Spinal cord (tissue), 10 donors: ENCODE results near the gene CKS2. TPM values are rescaled to one million over a fixed set of nuclear protein-coding genes. Genes with fewer than 3 reads are reported as not detected.
A peak's percentile ranks its signal among the peaks of the same experiment; 100 is the strongest.
"Not testable (repeated sequence)": the region's sequence is repeated elsewhere in the genome, so short reads cannot be mapped to it uniquely, and the experiment has no call there.

Experiments used
- DNase-seq, 6 donors: peaks; one replicate each; pipeline versions ENCODE4 v3.0.0 to v3.0.0-alpha.2; 2013 to 2015; ENCODE audit warnings: low spot score in 6 of 6, low read depth in 4 of 6
- H3K27ac ChIP-seq: one replicate; pipeline ENCODE4 v1.5.1; 2013; ENCODE audit warnings: low read depth, low read length, control low read depth
- H3K27me3 ChIP-seq: one replicate; pipeline ENCODE4 v1.6.1; 2013; ENCODE audit warnings: low read length; ENCODE audit not compliant: control insufficient read depth, insufficient read depth
- H3K36me3 ChIP-seq: one replicate; pipeline ENCODE4 v1.6.1; 2013; ENCODE audit warnings: low read length; ENCODE audit not compliant: control insufficient read depth, insufficient read depth
- H3K4me1 ChIP-seq: one replicate; pipeline ENCODE4 v1.6.1; 2013; ENCODE audit warnings: low read length; ENCODE audit not compliant: control insufficient read depth, insufficient read depth
- H3K4me3 ChIP-seq: one replicate; pipeline ENCODE4 v1.5.1; 2013; ENCODE audit warnings: low read depth, low read length, control low read depth
- H3K9me3 ChIP-seq: one replicate; pipeline ENCODE4 v1.6.1; 2013; ENCODE audit warnings: low read length; ENCODE audit not compliant: control insufficient read depth, insufficient read depth
- WGBS: methylation state at CpG from one replicate; pipeline ENCODE4 v1.1.5; 2013; ENCODE audit warnings: missing lambda C conversion rate; ENCODE audit not compliant: insufficient coverage; 5-methylcytosine and 5-hydroxymethylcytosine counted together
- polyA plus RNA-seq, 2 donors: library from polyadenylated mRNA; unstranded; fragments of 120-200 nt; gene quantifications; one replicate each; pipeline ENCODE4 v1.2.1, GENCODE V29; 2013; ENCODE audit not compliant: insufficient read length in 2 of 2
- total RNA-seq, 2 donors: library from RNA; depleted of rRNA in 1 of 2; stranded (reverse); fragments of 120-200 nt in 1 of 2; fragments of >200 nt in 1 of 2; gene quantifications; one replicate each; pipeline versions ENCODE4 v1.2.3 to v1.2.4, GENCODE V29; 2013 to 2014
- donor health status: healthy.

CKS2 gene
- total and polyA plus RNA-seq, 4 donors, result 37.1 to 47.7 (median 44.8) TPM

DNA sequence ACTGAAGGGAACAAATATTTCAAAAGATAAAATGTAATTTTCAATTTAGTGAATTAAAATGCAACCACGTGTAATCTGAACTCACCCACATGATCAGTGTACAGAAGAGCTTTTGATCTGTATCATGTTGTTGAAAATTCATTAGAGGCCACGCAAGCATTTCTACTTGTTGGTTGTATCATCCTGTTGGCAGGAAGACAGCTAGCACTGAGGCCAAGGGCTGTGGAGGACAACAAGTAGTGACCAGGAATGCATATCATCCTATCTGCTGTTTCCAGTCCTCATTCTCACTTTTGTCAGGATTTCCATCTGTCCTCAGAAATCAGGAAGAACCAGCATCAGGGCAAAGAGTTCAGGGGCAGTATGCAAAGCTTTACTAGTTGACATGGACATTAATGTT, 29.9 kb upstream of the CKS2 start:
- no CpG with 5 or more reads among the region's 2 CpGs for WGBS
- no peak overlapping the region for H3K27ac ChIP-seq
- H3K4me3 ChIP-seq, result no peak overlapping the region

DNA sequence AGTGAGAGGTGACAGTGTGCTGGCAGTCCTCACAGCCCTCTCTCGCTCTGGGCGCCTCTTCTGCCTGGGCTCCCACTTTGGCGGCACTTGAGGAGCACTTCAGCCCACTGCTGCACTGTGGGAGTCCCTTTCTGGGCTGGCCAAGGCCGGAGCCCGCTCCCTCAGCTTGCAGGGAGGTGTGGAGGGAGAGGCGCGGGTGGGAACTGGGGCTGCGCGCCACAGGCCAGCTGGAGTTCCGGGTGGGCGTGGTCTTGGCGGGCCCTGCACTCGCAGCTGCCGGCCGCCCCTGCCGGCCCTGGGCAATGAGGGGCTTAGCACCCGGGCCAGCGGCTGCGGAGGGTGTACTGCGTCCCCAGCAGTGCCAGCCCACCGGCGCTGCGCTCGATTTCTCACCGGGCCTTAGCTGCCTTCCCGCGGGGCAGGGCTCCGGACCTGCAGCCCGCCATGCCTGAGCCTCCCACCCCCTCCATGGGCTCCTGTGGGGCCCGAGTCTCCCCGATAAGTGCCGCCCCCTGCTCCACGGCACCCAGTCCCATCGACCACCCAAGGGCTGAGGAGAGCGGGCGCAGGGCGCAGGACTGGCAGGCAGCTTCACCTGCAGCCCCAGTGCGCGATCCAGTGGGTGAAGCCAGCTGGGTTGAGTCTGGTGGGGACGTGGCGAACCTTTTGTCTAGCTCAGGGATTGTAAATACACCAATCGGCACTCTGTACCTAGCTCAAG, 28.6 kb upstream of the CKS2 start:
- not testable (repeated sequence) for H3K27ac ChIP-seq, H3K27me3 ChIP-seq, H3K4me3 ChIP-seq, H3K36me3 ChIP-seq, H3K9me3 ChIP-seq, H3K4me1 ChIP-seq
- WGBS, result 48% methylated on average over 37 of the region's 42 CpGs
- peak in 1 of 6 donors; percentile 19 for DNase-seq

More for the DNA sequence above, 29.9 kb upstream of the CKS2 start:
- Histone ChIP-seq H3K27me3 (no peaks in the 10 kb centered on the region), H3K36me3 (no peaks in the 10 kb centered on the region), H3K4me1 (peaks cover 5% of the 10 kb centered on the region), H3K9me3 (no peaks in the 10 kb centered on the region)
- DNase-seq, result no peak

DNA sequence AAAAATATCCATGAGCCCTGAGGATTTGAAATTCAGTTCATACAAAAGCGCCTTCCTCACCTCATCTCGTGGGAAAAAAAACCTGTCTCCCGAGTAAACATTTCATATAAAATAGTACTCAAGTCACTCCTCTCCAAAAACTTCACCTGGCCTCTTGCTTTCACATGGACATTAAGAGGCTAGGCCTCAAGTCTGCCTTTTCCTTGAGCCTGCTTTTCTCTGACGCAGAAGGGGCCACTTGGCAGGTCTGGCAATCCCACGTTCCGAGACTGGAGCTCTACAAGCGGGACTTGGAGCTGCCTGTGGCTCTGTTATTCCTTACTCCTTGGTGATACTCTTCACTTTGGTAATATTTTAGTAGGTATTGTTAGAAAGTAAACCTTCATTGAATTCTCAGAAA, 26.9 kb upstream of the CKS2 start:
- 97% methylated on average over 4 of the region's 7 CpGs for WGBS
- peaks cover 5% of the 10 kb centered on the region for H3K4me1 ChIP-seq
- H3K4me3 ChIP-seq, result no peak overlapping the region
- no peaks in the 10 kb centered on the region for H3K27me3 ChIP-seq
- no peak for DNase-seq
- H3K9me3 ChIP-seq, result no peaks in the 10 kb centered on the region
- H3K36me3 ChIP-seq, result no peaks in the 10 kb centered on the region
- H3K27ac ChIP-seq, result no peak overlapping the region

DNA sequence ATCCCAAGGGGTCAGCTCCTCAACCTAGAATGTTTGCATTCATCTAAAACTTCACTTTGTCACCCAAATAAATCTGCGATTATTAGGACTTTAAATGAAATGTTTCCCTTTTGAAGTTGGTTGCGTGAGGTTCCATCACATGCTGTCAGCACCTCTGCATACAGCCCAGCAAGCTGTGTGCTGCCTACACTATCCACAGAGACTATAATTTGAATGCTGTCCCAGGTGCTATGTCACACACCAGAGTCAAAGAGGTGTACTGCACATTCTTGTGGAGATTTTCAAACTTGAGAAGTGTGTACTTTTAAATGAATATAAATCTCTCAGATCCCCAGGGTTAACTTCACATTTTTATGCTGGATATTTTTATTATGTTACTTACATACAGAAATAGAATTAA, 19.3 kb upstream of the CKS2 start:
- 100% methylated on average over 1 of the region's 2 CpGs for WGBS
- no peaks in the 10 kb centered on the region for H3K9me3 ChIP-seq
- H3K4me3 ChIP-seq, result no peak overlapping the region
- H3K27me3 ChIP-seq, result no peaks in the 10 kb centered on the region
- H3K36me3 ChIP-seq, result no peaks in the 10 kb centered on the region
- no peak for DNase-seq
- H3K27ac ChIP-seq, result no peak overlapping the region
- H3K4me1 ChIP-seq, result no peaks in the 10 kb centered on the region

DNA sequence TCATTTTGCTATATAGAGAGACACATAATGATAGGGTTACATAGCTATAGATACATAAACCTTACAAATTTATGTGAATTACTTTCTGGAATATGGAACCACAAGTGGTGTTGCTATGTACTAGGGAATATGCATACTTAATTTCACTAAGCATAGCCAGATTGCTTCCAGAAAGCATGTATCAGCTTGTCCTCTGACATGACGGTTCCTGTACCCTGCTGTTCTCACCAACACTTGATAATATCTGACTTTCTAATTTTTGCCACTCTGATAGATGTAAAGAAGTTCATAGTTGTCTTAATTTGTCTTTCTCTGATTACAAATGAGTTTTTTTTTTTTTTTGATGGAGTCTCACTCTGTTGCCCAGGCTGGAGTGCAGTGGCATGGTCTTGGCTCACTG, 18.0 kb upstream of the CKS2 start:
- no peaks in the 10 kb centered on the region for H3K9me3 ChIP-seq
- no CpG with 5 or more reads among the region's 1 CpG for WGBS
- H3K36me3 ChIP-seq, result no peaks in the 10 kb centered on the region
- H3K4me3 ChIP-seq, result no peak overlapping the region
- H3K4me1 ChIP-seq, result no peaks in the 10 kb centered on the region
- no peaks in the 10 kb centered on the region for H3K27me3 ChIP-seq
- no peak overlapping the region for H3K27ac ChIP-seq
- DNase-seq, result no peak

DNA sequence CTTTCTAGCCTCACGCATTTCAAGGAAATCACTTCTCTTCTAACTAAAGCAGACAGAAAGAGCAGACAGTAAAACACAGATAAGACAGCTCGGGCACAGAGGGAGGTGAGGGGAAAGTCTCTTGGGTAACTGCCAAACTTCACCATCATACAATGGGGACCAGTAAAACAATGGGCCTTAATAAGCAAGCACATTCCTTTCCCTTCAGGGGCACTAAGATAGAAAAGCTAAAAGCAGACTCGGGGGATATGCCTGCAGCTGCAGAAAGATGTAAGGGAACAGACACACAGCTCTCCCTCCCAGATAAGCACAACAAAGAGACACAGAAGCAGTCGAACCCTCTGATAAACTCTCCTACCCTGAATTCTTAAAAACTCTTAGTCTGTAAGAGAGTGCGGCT, 15.6 kb upstream of the CKS2 start:
- no peaks in the 10 kb centered on the region for H3K36me3 ChIP-seq
- WGBS, result 30% methylated on average over 2 of the region's 5 CpGs
- DNase-seq, result peak in 1 of 6 donors; percentile 15
- H3K4me1 ChIP-seq, result no peaks in the 10 kb centered on the region
- H3K9me3 ChIP-seq, result no peaks in the 10 kb centered on the region
- no peak overlapping the region for H3K27ac ChIP-seq
- no peaks in the 10 kb centered on the region for H3K27me3 ChIP-seq
- H3K4me3 ChIP-seq, result no peak overlapping the region

DNA sequence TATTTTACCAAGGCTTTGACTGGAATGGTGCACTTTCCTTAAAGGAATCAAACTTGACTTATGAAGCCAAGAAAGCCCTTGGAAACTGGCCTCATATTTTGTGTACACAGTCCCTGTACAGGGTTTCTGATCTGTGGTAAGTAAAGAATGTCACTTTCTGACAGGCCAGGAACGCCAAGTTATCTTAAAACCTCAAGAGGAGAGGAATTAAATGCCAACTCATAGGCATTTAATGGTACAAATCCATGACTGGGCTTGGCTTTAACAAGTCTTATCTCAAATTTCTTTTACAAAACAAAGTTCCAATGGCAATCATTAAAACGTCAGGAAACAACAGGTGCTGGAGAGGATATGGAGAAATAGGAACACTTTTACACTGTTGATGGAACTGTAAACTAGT, 9.0 kb upstream of the CKS2 start:
- no CpG with 5 or more reads among the region's 2 CpGs for WGBS
- not testable (repeated sequence) for H3K4me3 ChIP-seq

DNA sequence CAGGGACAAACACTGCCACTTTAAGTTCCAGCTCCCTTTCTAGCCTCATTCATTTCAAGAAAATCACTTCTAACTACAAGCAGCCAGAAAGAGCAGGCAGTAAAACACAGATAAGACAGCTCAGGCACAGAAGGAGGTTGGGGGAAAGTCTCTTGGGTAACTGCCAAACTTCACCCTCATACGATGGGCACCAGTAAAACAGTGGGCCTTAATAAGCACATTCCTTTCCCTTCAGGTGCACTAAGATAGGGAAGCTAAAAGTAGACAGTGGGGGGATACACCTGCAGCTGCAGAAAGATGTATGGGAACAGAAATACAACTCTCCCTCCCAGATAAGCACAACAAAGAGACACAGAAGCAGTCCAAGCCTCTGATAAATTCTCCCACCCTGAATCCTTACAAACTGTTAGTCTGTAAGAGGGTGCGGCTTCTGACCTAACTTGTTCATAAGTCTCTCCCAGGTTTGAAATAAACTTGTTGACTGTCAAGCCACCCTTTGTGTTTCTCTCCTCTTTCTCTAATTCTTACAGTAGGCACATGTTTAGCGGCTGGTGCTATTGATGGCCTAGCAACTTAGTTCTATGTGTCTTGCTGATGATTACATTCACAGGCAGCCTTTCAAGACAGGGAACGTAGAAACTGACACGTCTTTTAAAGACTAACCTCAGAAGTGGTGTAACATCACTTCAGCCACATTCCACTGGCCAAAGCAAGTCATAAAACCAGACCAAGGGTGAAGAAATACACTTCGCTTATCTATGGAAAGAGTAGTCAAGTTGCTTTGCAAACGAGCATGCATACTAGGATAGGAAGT, 6.8 kb upstream of the CKS2 start:
- Histone ChIP-seq H3K9me3 (no peaks in the 10 kb centered on the region), H3K4me3 (no peak overlapping the region), H3K27ac (no peak overlapping the region), H3K4me1 (peaks cover under 1% of the 10 kb centered on the region), H3K36me3 (peaks cover 5% of the 10 kb centered on the region), H3K27me3 (no peaks in the 10 kb centered on the region)
- DNase-seq, result no peak
- 67% methylated on average over 5 of the region's 7 CpGs for WGBS

More for the DNA sequence above, 9.0 kb upstream of the CKS2 start:
- not testable (repeated sequence) for H3K4me1 ChIP-seq, H3K27me3 ChIP-seq, DNase-seq, H3K36me3 ChIP-seq, H3K27ac ChIP-seq, H3K9me3 ChIP-seq

DNA sequence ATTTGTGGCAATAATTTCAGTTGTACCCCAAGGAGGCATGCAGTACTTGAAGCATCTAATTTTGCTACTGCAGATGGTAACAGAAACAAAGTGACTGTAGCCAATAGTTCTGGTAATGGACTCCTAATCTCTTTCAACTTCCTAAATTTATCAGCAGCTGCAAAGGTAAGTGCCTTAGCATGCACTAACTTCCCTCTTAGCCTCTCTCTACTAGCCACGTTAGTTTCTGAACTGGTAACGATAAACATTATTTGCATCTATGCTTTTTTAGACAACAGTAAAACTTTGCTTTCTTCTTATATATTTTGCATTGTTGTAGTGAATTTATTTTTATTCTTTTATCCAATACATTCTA, 6.2 kb upstream of the CKS2 start:
- no peak for DNase-seq
- Histone ChIP-seq H3K36me3 (peaks cover 5% of the 10 kb centered on the region), H3K27me3 (no peaks in the 10 kb centered on the region), H3K9me3 (no peaks in the 10 kb centered on the region), H3K27ac (no peak overlapping the region), H3K4me3 (no peak overlapping the region), H3K4me1 (peaks cover 7% of the 10 kb centered on the region)
- no CpG with 5 or more reads among the region's 2 CpGs for WGBS

DNA sequence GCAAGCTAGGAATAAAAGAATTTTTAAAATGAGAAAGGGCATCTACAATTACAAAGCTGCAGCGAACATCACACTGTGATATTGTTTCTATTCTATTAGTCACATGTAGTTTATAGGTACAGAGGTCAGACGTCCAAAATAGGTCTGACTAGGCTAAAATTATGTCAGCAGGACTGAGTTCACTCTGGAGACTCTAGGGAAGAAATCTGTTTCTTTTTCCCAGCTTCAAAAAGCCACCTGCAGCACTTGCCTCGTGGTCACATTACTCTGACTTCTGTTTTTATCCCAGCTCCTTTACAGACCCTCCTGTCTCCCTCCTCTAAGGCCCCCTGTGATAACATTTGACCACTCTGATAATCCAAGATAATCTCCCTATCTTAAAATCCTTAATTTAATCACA, 5.1 kb upstream of the CKS2 start:
- H3K27me3 ChIP-seq, result no peaks in the 10 kb centered on the region
- no CpG with 5 or more reads among the region's 3 CpGs for WGBS
- H3K4me3 ChIP-seq, result no peak overlapping the region
- peaks cover 5% of the 10 kb centered on the region for H3K36me3 ChIP-seq
- no peak overlapping the region for H3K27ac ChIP-seq
- H3K9me3 ChIP-seq, result no peaks in the 10 kb centered on the region
- no peak for DNase-seq
- peaks cover 7% of the 10 kb centered on the region for H3K4me1 ChIP-seq
